Activated T-cell treated with anti-CD3 and anti-CD28 coated beads, Interleukin-2, amount 50 U/mL, for 72 hours (primary cell): ENCODE measurements around the gene HES6. TPM values are rescaled to one million over a fixed set of nuclear protein-coding genes. Genes with fewer than 3 reads are reported as not detected.

ENCODE experiments used
- ATAC-seq, 2 donors: fragments of 150-1000 bp; cut with Tn5 transposase; replicated peaks in 1 of 2; 2 replicates each; pipeline ENCODE4 v1.10.0; 2021; ENCODE audit warnings: moderate library complexity in 2 of 2, mild to moderate bottlenecking in 1 of 2
- DNase-seq, 2 donors: peaks; one replicate each; pipeline ENCODE4 v3.0.0; 2021 to 2022; ENCODE audit warnings: mixed read lengths in 1 of 2
- H3K27ac Mint-ChIP-seq: one replicate; pipeline ENCODE4 v1.8.0; 2022; ENCODE audit warnings: mild to moderate bottlenecking, moderate library complexity, mixed read lengths
- H3K27me3 Mint-ChIP-seq: one replicate; pipeline ENCODE4 v1.8.0; 2022; ENCODE audit warnings: low read depth, mixed read lengths
- H3K36me3 Mint-ChIP-seq, 2 donors: one replicate each; pipeline ENCODE4 v1.8.0; 2022; ENCODE audit warnings: mixed read lengths in 2 of 2, mild to moderate bottlenecking in 1 of 2; ENCODE audit not compliant: insufficient read depth in 2 of 2
- H3K4me1 Mint-ChIP-seq: one replicate; pipeline ENCODE4 v1.8.0; 2022; ENCODE audit warnings: low read depth, mixed read lengths
- H3K4me3 Mint-ChIP-seq, 2 donors: one replicate each; pipeline ENCODE4 v1.8.0; 2022; ENCODE audit warnings: mild to moderate bottlenecking in 2 of 2, mixed read lengths in 2 of 2, moderate library complexity in 2 of 2
- H3K9me3 Mint-ChIP-seq, 2 donors: one replicate each; pipeline ENCODE4 v1.8.0; 2022; ENCODE audit warnings: mixed read lengths in 2 of 2
- total RNA-seq, 2 donors: library from RNA; stranded (reverse); gene quantifications; one replicate each; pipeline ENCODE4 v1.2.3, GENCODE V29; 2022

The HES6 gene, protein sequence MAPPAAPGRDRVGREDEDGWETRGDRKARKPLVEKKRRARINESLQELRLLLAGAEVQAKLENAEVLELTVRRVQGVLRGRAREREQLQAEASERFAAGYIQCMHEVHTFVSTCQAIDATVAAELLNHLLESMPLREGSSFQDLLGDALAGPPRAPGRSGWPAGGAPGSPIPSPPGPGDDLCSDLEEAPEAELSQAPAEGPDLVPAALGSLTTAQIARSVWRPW
- total RNA-seq: 1 to 10 TPM; 1.6 to 2.0 TPM

- peak; percentile 89 for DNase-seq
- Mint-ChIP-seq H3K36me3 (peaks cover 0 to 2% of the 10 kb centered on the region in 2 donors), H3K4me1 (no peaks in the 10 kb centered on the region), H3K9me3 (no peaks in the 10 kb centered on the region), H3K27ac (peak within 1 kb of the TSS; percentile 59), H3K4me3 (peak within 1 kb of the TSS; percentile 94 to 95), H3K27me3 (peaks cover 26% of the 10 kb centered on the region)
- peak; percentile 92 for ATAC-seq
Observed at GRCh38 chr2:238239863-238240756, at the start of gene HES6. HES6 (minus strand) TSS chr2:238240038; CDS start chr2:238239905, 133 bp downstream.

DNA sequence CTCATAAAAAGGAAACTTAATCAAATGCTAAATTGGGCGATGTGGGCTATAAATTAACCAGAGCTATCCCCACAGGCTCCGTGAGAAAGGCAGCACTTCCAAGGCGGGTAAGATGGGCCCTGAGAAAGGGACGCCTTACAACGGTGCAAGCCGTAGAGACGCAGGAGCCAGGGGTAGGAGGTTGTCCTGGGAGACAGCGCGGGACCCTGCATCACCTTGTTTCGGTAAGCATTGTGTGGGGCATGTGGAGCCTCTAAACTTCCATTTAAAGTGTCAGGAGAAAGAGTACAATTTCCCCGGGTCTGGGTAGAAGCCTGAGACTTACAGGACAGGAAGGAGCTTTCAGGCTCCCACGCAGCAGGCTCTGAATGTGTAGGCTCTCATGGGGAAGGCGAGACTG lies 49.7 kb upstream of the HES6 start:
- H3K4me3 Mint-ChIP-seq: peak overlapping the region; percentile 86 to 90
- H3K9me3 Mint-ChIP-seq: no peaks in the 10 kb centered on the region
- ATAC-seq: no peak
- peaks cover 37% of the 10 kb centered on the region for H3K4me1 Mint-ChIP-seq
- H3K36me3 Mint-ChIP-seq: peaks cover 0 to 1% of the 10 kb centered on the region in 2 donors
- H3K27me3 Mint-ChIP-seq: no peaks in the 10 kb centered on the region
- peak overlapping the region; percentile 35 for H3K27ac Mint-ChIP-seq
- DNase-seq: no peak

GRCh38 chr2:238288650-238289573 lies 49.1 kb upstream of the HES6 start:
- no peaks in the 10 kb centered on the region for H3K27me3 Mint-ChIP-seq
- peak overlapping the region; percentile 69 for H3K27ac Mint-ChIP-seq
- H3K4me1 Mint-ChIP-seq: peaks cover 39% of the 10 kb centered on the region
- peaks cover 0 to 1% of the 10 kb centered on the region in 2 donors for H3K36me3 Mint-ChIP-seq
- peak; percentile 98 for DNase-seq
- ATAC-seq: peak; percentile 88
- H3K9me3 Mint-ChIP-seq: no peaks in the 10 kb centered on the region
- peak overlapping the region; percentile 86 to 90 for H3K4me3 Mint-ChIP-seq

GRCh38 chr2:238287737-238288649 lies 48.2 kb upstream of the HES6 start, which contains the start of gene PER2:
PER2 (minus strand) TSS chr2:238288610; CDS start chr2:238277936, 10,674 bp downstream.
- H3K27me3 Mint-ChIP-seq: no peaks in the 10 kb centered on the region
- ATAC-seq (peak in 1 of 2 donors; percentile 45), DNase-seq (peak; percentile 20 to 34)
- peaks cover 0 to 1% of the 10 kb centered on the region in 2 donors for H3K36me3 Mint-ChIP-seq
- H3K4me3 Mint-ChIP-seq: peak within 1 kb of the TSS; percentile 86 to 90
- peaks cover 48% of the 10 kb centered on the region for H3K4me1 Mint-ChIP-seq
- peak within 1 kb of the TSS; percentile 69 for H3K27ac Mint-ChIP-seq
- H3K9me3 Mint-ChIP-seq: no peaks in the 10 kb centered on the region

GRCh38 chr2:238286987-238287736 lies 47.3 kb upstream of the HES6 start:
- ATAC-seq: no peak
- Mint-ChIP-seq H3K4me3 (peak overlapping the region; percentile 80 to 85), H3K4me1 (peaks cover 50% of the 10 kb centered on the region), H3K36me3 (peaks cover 1% of the 10 kb centered on the region in 2 donors), H3K27me3 (no peaks in the 10 kb centered on the region), H3K27ac (no peak overlapping the region), H3K9me3 (no peaks in the 10 kb centered on the region)
- DNase-seq: peak; percentile 49 to 53

GRCh38 chr2:238286551-238286950 lies 46.7 kb upstream of the HES6 start:
- H3K36me3 Mint-ChIP-seq: peaks cover 1% of the 10 kb centered on the region in 2 donors
- no peak for DNase-seq
- peak overlapping the region; percentile 80 to 85 for H3K4me3 Mint-ChIP-seq
- peaks cover 52% of the 10 kb centered on the region for H3K4me1 Mint-ChIP-seq
- no peaks in the 10 kb centered on the region for H3K27me3 Mint-ChIP-seq
- ATAC-seq: no peak
- no peaks in the 10 kb centered on the region for H3K9me3 Mint-ChIP-seq
- no peak overlapping the region for H3K27ac Mint-ChIP-seq

DNA sequence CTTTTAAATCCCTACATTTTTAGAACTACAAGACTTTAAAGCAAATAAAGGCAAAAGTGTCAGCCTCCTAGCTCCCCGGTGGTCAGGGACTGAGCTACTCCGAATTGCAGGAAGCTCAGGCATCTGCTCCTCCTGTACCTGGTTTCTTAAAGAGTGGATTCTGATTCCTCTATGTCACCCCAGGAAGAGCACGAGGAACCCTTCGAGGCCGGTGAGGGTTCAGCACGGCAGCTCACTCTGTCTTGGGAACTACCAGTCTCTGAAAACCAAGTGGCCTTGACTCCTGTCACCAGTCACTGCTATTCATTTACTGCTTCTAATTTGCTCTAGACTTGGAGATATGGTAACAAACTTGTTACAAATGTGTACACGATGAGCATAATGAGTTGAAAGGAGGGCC lies 46.3 kb upstream of the HES6 start:
- H3K4me3 Mint-ChIP-seq: no peak overlapping the region
- no peaks in the 10 kb centered on the region for H3K9me3 Mint-ChIP-seq
- no peak overlapping the region for H3K27ac Mint-ChIP-seq
- no peak for ATAC-seq
- no peak for DNase-seq
- no peaks in the 10 kb centered on the region for H3K27me3 Mint-ChIP-seq
- H3K36me3 Mint-ChIP-seq: peaks cover 1% of the 10 kb centered on the region in 2 donors
- H3K4me1 Mint-ChIP-seq: peaks cover 52% of the 10 kb centered on the region

- no peak for ATAC-seq
- no peak for DNase-seq
- H3K9me3 Mint-ChIP-seq: no peaks in the 10 kb centered on the region
- peaks cover 1% of the 10 kb centered on the region in 2 donors for H3K36me3 Mint-ChIP-seq
- peaks cover 52% of the 10 kb centered on the region for H3K4me1 Mint-ChIP-seq
- no peak overlapping the region for H3K27ac Mint-ChIP-seq
- H3K4me3 Mint-ChIP-seq: no peak overlapping the region
- no peaks in the 10 kb centered on the region for H3K27me3 Mint-ChIP-seq
Observed at GRCh38 chr2:238285653-238286082, 45.8 kb upstream of the HES6 start.

GRCh38 chr2:238284802-238285515 lies 45.1 kb upstream of the HES6 start:
- Mint-ChIP-seq H3K27me3 (no peaks in the 10 kb centered on the region), H3K4me3 (no peak overlapping the region), H3K4me1 (peaks cover 45% of the 10 kb centered on the region), H3K36me3 (peaks cover 1% of the 10 kb centered on the region in 2 donors), H3K9me3 (no peaks in the 10 kb centered on the region), H3K27ac (no peak overlapping the region)
- ATAC-seq (no peak), DNase-seq (no peak)

DNA sequence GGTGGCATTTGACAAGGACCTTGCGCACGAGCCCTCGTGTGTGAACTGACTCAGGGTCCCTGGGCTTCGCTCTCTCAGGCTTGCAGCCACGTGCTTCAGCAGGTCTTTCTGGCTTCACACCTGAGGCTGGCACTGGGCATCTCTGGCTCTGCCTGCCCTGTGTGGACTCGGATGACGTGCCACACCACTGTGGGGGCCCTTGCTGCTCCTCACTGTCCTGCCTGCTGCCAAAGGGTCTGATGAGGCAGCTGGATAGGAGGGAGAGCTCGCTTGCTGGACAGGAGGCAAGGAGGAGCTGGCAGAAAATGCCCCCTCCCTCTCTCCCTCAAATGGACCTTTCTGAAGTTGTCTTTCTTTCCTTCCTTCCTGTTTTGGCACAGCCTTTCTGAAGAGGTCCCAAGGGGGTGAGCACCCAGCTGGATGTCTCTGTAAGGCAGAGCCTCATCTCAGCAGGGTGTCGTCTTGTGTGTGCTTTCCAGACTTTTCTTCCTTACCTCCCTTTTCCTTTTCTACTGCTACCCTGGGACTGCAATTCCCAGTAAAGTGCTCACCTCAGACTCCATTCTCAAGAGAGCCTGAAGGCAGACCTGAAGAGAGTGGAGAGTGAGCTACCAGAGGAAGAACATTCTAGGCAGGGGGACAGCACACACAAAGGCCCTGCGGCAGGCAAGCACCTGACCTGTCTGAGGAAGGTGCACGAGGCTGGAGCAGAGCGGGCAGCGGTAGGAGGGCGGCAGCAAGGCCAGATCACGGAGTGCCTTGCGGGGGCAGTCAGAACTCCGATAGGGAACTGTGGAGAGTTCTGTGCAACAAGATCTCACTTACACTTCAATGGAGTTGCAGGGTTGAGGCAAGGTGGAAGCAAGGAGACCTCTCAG lies 43.3 kb upstream of the HES6 start:
- Mint-ChIP-seq H3K36me3 (peaks cover 0 to 1% of the 10 kb centered on the region in 2 donors), H3K4me3 (no peak overlapping the region), H3K4me1 (peaks cover 36% of the 10 kb centered on the region), H3K9me3 (no peaks in the 10 kb centered on the region), H3K27ac (no peak overlapping the region), H3K27me3 (no peaks in the 10 kb centered on the region)
- DNase-seq (no peak), ATAC-seq (no peak)
